Measurements from ENCODE around the gene CDK5RAP3. TPM values are rescaled to one million over a fixed set of nuclear protein-coding genes. Genes with fewer than 3 reads are reported as not detected.

CDK5RAP3 gene, protein sequence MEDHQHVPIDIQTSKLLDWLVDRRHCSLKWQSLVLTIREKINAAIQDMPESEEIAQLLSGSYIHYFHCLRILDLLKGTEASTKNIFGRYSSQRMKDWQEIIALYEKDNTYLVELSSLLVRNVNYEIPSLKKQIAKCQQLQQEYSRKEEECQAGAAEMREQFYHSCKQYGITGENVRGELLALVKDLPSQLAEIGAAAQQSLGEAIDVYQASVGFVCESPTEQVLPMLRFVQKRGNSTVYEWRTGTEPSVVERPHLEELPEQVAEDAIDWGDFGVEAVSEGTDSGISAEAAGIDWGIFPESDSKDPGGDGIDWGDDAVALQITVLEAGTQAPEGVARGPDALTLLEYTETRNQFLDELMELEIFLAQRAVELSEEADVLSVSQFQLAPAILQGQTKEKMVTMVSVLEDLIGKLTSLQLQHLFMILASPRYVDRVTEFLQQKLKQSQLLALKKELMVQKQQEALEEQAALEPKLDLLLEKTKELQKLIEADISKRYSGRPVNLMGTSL
- total RNA-seq = 108 and 111 TPM in 2 replicates

DNA sequence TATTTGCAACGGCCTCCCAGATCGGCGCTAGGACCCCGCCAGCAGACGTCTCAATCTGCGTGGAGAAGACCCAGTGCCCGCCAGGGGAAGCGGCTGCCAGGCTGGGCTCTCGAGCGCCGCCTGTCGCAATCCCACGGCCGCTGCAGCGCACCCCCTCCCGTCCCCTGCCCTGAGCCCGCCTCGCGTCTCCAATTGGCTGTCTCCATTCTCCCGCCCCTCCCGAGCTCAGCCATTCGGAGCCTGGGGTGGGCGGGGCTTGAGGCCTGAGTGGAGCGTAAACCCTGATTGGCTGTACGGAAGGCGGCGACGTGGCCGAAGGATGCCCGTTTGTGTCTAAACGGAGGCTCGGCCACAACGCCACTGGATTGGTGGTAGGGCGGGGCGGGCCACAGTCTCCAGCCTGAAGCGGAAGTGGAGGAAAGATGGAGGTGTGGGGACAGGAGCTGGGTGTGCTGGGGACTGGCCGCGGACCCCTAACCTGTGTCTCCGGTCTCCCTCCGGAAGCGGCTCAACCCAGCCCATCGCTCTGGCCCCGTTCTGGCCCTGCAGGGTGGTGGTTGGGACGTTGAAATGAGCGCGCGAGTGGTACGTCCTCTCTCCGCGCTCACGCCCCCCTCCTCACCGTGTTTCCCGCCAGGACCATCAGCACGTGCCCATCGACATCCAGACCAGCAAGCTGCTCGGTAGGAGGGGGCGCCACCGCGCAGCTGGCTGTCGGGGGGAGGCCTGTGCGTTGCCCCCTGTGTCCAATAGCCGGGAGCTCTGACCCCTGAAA is at the start of gene CDK5RAP3:
CDK5RAP3 (plus strand) TSS at position 389 of the 775 bp plus-strand sequence; CDS start at position 423, 34 bp downstream.

GRCh38 chr17:47941246-47942095 is 29.4 kb upstream of the CDK5RAP3 start, which contains the start of gene PNPO:
Gene PNPO, plus strand, starts transcription at chr17:47941571. Its CDS starts 105 bp downstream, at chr17:47941676.

GRCh38 chr17:47957591-47958490 is 13.1 kb upstream of the CDK5RAP3 start, which contains the start of gene PRR15L:
Gene PRR15L, minus strand, starts transcription at chr17:47957883. Its CDS starts 4,649 bp downstream, at chr17:47953234.

Other genes with a start within 250 kb of the CDK5RAP3 start
- gene TBX21, start 237.9 kb upstream of the CDK5RAP3 start, total RNA-seq = 0.15 TPM in 1 of 2 replicates, not detected in the other
- 7.6 and 13.2 TPM in 2 replicates for gene OSBPL7, start 149.3 kb upstream of the CDK5RAP3 start, total RNA-seq
- gene MRPL10, start 139.6 kb upstream of the CDK5RAP3 start, total RNA-seq = 17.6 and 42.0 TPM in 2 replicates
- gene LRRC46, start 139.4 kb upstream of the CDK5RAP3 start, total RNA-seq = under 0.01 and 0.15 TPM in 2 replicates
- 51.9 and 53.8 TPM in 2 replicates for gene SCRN2, start 129.8 kb upstream of the CDK5RAP3 start, total RNA-seq
- gene SP6, start 120.0 kb upstream of the CDK5RAP3 start, total RNA-seq = under 0.01 and 0.17 TPM in 2 replicates
- 1.6 and 1.8 TPM in 2 replicates for gene SP2, start 74.9 kb upstream of the CDK5RAP3 start, total RNA-seq
- 41.5 and 45.8 TPM in 2 replicates for gene PNPO, start 29.5 kb upstream of the CDK5RAP3 start, total RNA-seq
- not detected in 2 replicates for gene PRR15L, start 13.2 kb upstream of the CDK5RAP3 start, total RNA-seq
- gene COPZ2, start 66.7 kb downstream of the CDK5RAP3 start, total RNA-seq = 56.3 and 61.9 TPM in 2 replicates
- gene NFE2L1, start 77.2 kb downstream of the CDK5RAP3 start, total RNA-seq = 106 and 166 TPM in 2 replicates
- gene CBX1, start 130.4 kb downstream of the CDK5RAP3 start, total RNA-seq = 39.0 and 62.1 TPM in 2 replicates
- gene SNX11, start 136.7 kb downstream of the CDK5RAP3 start, total RNA-seq = 10.3 and 14.2 TPM in 2 replicates

All from smooth muscle cell of trachea (primary cell).